Neural cell (in vitro differentiated cells): ENCODE measurements around the gene TMEM170A.
A peak's percentile ranks its signal among the peaks of the same experiment; 100 is the strongest.

Source experiments
- EZH2 ChIP-seq: fragments of 200-600, 300-800 bp; shearing (Covaris generic), sonication (generic); IDR thresholded peaks from 2 replicates; pipeline ENCODE4 v1.6.1; 2014; ENCODE audit warnings: antibody characterized with exemption, low read length, borderline replicate concordance, mild to moderate bottlenecking; ENCODE audit not compliant: insufficient read depth, poor library complexity, severe bottlenecking
- RAD21 ChIP-seq: fragments of 450-650 bp; conservative IDR thresholded peaks from 2 replicates; pipeline ENCODE4 v1.6.1; 2014; ENCODE audit warnings: antibody characterized with exemption, mild to moderate bottlenecking, moderate library complexity
- TF ChIP-seq, protein P1 (sequence below): fragments of 450-650 bp; IDR thresholded peaks from 2 replicates; pipeline ENCODE4 v1.5.1; 2014; ENCODE audit warnings: antibody characterized with exemption, mild to moderate bottlenecking, moderate library complexity; ENCODE audit not compliant: poor library complexity, severe bottlenecking

DNA sequence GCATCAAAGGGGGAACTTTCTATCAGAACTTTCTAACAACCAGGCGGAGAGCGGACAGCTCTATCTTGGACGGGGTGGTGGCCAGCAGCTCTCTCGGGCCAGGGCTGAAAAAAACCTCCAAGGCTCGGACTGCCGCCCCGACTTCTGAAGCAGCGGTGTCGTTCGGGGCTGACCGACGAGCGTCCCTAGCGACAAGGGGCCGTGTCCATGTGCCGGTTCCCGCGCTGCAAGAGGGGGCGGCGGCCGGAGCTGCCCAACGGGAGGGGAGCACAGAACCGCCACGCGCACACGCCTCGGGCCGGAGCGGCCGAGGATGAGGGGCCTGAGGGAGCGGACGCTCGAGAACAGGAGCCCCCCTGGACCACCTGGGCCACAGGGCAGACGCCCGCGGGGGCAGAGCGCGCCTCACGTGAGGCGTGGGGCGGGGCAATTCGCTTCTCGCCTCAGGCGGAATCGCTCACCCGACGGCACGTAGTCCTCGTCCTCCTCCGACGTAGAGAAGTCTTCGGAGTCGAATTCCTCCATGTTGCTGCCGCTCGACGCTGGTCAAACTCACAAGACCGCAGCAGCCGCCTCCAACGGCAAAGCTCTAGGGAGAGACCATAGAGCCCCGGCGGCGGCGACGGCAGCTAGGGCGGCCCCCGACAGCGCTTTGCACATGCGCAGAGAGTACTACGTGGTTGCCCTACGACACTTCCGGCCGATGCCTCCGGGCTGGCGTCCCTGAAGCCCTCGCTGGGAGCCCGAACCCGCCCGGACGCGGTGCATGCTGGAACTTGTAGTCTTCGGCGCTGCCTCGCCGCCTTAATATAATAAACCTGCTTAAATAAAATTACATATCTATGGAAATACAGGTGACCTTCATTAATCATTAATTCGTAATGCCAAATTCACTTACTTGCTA is 31.4 kb downstream of the TMEM170A start, which contains the start of gene CFDP1:
- TF ChIP-seq, protein P1, sequence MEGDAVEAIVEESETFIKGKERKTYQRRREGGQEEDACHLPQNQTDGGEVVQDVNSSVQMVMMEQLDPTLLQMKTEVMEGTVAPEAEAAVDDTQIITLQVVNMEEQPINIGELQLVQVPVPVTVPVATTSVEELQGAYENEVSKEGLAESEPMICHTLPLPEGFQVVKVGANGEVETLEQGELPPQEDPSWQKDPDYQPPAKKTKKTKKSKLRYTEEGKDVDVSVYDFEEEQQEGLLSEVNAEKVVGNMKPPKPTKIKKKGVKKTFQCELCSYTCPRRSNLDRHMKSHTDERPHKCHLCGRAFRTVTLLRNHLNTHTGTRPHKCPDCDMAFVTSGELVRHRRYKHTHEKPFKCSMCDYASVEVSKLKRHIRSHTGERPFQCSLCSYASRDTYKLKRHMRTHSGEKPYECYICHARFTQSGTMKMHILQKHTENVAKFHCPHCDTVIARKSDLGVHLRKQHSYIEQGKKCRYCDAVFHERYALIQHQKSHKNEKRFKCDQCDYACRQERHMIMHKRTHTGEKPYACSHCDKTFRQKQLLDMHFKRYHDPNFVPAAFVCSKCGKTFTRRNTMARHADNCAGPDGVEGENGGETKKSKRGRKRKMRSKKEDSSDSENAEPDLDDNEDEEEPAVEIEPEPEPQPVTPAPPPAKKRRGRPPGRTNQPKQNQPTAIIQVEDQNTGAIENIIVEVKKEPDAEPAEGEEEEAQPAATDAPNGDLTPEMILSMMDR, result peak; percentile 27
- no peak for TF ChIP-seq RAD21
- TF ChIP-seq EZH2, result no peak
